Esophagus muscularis mucosa (tissue), 4 donors: ENCODE results near the gene ERC2. TPM values are rescaled to one million over a fixed set of nuclear protein-coding genes. Genes with fewer than 3 reads are reported as not detected.

Experiments used
- DNase-seq: peaks from one replicate; pipeline ENCODE4 v3.0.0-alpha.2; 2017; ENCODE audit errors: extremely low spot score
- H3K27ac ChIP-seq, 4 donors: fragments of 200-600 bp; sonication (generic); replicated peaks in 1 of 4; 1 replicate in 3 of 4; 2 replicates in 1 of 4; pipeline ENCODE4 v1.5.1; 2016 to 2019; ENCODE audit warnings: mild to moderate bottlenecking in 1 of 4
- H3K27me3 ChIP-seq, 4 donors: fragments of 200-600 bp; sonication (generic); one replicate each; pipeline versions ENCODE4 v1.5.1 to v1.6.0; 2016 to 2019
- H3K36me3 ChIP-seq, 4 donors: fragments of 200-600 bp; sonication (generic); one replicate each; pipeline ENCODE4 v1.5.1; 2016 to 2019
- H3K4me1 ChIP-seq, 4 donors: fragments of 200-600 bp; sonication (generic); one replicate each; pipeline ENCODE4 v1.5.1; 2016 to 2019
- H3K4me3 ChIP-seq, 4 donors: fragments of 200-600 bp; sonication (generic); 1 replicate in 2 of 4; 2 replicates in 2 of 4; pipeline ENCODE4 v1.5.1; 2016 to 2019; ENCODE audit warnings: mild to moderate bottlenecking in 4 of 4, moderate library complexity in 1 of 4
- H3K9me3 ChIP-seq, 4 donors: fragments of 200-600 bp; sonication (generic); 1 replicate in 3 of 4; 2 replicates in 1 of 4; pipeline ENCODE4 v1.5.1; 2016 to 2019
- EP300 ChIP-seq: sonication (generic); formaldehyde crosslinking; IDR thresholded peaks from one replicate; pipeline ENCODE4 v1.6.1; 2017; ENCODE audit warnings: antibody characterized with exemption
- POLR2A ChIP-seq: fragments of 450-650 bp; IDR thresholded peaks from one replicate; pipeline ENCODE4 v1.6.1; 2017; ENCODE audit warnings: antibody characterized with exemption, moderate library complexity, mild to moderate bottlenecking, low read depth
- POLR2AphosphoS5 ChIP-seq, 2 donors: sonication (generic); formaldehyde crosslinking; IDR thresholded peaks; one replicate each; pipeline ENCODE4 v1.6.1; 2017; ENCODE audit warnings: antibody characterized with exemption in 2 of 2
- WGBS: methylation state at CpG from one replicate; pipeline ENCODE4 v1.1.5; 2018; 5-methylcytosine and 5-hydroxymethylcytosine counted together
- intact Hi-C: fragments of 100-400 bp; cut with DNase I; formaldehyde crosslinking; loops from one replicate; pipeline ENCODE4 v1.15.1; 2023
- total RNA-seq, 4 donors: library from RNA; depleted of rRNA; stranded (reverse); fragments of >200 nt; gene quantifications; one replicate each; pipeline versions ENCODE4 v1.1.0 to v1.2.1, GENCODE V29; 2016
- TF ChIP-seq, protein P1 (sequence below), 3 experiments: fragments of 200-600 bp in 2 of 3; fragments of 450-650 bp in 1 of 3; sonication (generic) in 2 of 3; IDR thresholded peaks; one replicate each; pipeline ENCODE4 v1.5.1; 2017 to 2019; ENCODE audit warnings: antibody characterized with exemption in 3 of 3, mild to moderate bottlenecking in 2 of 3, moderate library complexity in 1 of 3

The ERC2 gene
- total RNA-seq, 4 donors from 2014 or later, result 0.42 to 2.0 (median 1.5) TPM

DNA sequence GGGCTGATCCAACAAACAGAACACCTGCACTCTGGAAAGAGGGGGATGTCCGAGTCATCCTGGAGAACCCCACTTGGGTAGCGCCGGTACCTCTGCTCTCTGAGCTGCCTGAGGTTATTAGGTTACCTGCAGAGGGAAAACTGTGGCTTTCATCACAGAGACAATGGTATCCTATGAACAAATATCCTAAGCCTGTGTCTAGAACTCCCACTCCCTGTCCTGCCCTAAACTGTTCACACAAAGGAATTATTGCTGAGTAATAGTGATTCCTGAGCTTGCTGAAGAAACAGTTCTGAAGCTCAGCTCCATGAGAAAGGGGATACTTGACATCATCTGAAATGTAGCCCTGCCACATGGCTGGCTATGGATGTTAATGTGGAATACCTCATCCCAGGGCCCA lies 949.2 kb downstream of the ERC2 start:
- no peak overlapping the region for H3K27ac ChIP-seq
- peaks cover 0 to 11% (median 4%) of the 10 kb centered on the region in 4 donors for H3K4me1 ChIP-seq
- no peak overlapping the region for H3K4me3 ChIP-seq
- 86% methylated on average over 3 of the region's 3 CpGs for WGBS
- no peaks in the 10 kb centered on the region for H3K27me3 ChIP-seq
- H3K9me3 ChIP-seq, result no peaks in the 10 kb centered on the region
- DNase-seq, result no peak
- TF ChIP-seq POLR2AphosphoS5 (IDR thresholded peaks at IDR 0.05) (no peak), POLR2A (no peak), EP300 (no peak)
- TF ChIP-seq, protein P1, sequence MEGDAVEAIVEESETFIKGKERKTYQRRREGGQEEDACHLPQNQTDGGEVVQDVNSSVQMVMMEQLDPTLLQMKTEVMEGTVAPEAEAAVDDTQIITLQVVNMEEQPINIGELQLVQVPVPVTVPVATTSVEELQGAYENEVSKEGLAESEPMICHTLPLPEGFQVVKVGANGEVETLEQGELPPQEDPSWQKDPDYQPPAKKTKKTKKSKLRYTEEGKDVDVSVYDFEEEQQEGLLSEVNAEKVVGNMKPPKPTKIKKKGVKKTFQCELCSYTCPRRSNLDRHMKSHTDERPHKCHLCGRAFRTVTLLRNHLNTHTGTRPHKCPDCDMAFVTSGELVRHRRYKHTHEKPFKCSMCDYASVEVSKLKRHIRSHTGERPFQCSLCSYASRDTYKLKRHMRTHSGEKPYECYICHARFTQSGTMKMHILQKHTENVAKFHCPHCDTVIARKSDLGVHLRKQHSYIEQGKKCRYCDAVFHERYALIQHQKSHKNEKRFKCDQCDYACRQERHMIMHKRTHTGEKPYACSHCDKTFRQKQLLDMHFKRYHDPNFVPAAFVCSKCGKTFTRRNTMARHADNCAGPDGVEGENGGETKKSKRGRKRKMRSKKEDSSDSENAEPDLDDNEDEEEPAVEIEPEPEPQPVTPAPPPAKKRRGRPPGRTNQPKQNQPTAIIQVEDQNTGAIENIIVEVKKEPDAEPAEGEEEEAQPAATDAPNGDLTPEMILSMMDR (IDR thresholded peaks at IDR 0.05), result no peak
- H3K36me3 ChIP-seq, result no peaks in the 10 kb centered on the region
- intact Hi-C loops, result no loop called here

DNA sequence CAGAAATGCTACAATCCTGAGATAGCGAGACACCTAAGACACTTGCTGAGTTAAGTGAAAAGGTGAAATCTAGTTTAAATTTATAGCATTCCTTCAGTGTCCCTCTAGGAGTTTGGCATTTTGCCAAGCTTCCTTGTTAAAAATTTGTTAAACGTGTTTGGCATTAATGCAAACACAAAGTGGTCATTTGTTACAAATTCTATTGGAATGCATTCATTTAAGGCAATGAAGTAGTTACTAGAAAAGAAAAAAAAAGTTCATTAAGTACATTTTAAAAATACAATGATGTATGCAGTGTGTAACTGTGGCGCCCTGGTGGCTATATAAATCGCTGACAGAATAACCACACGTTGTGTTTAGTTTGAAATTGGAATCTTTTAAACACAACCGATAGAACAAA lies 949.8 kb downstream of the ERC2 start:
- H3K36me3 ChIP-seq, result no peaks in the 10 kb centered on the region
- H3K27ac ChIP-seq, result no peak overlapping the region
- no peak overlapping the region for H3K4me3 ChIP-seq
- DNase-seq, result no peak
- TF ChIP-seq, protein P1 (IDR thresholded peaks at IDR 0.05), result no peak
- TF ChIP-seq POLR2A (no peak), POLR2AphosphoS5 (IDR thresholded peaks at IDR 0.05) (no peak), EP300 (no peak)
- H3K9me3 ChIP-seq, result no peaks in the 10 kb centered on the region
- H3K4me1 ChIP-seq, result peaks cover 0 to 9% (median 3%) of the 10 kb centered on the region in 4 donors
- WGBS, result 61% methylated on average over 6 of the region's 6 CpGs
- H3K27me3 ChIP-seq, result no peaks in the 10 kb centered on the region
- intact Hi-C loops, result no loop called here

DNA sequence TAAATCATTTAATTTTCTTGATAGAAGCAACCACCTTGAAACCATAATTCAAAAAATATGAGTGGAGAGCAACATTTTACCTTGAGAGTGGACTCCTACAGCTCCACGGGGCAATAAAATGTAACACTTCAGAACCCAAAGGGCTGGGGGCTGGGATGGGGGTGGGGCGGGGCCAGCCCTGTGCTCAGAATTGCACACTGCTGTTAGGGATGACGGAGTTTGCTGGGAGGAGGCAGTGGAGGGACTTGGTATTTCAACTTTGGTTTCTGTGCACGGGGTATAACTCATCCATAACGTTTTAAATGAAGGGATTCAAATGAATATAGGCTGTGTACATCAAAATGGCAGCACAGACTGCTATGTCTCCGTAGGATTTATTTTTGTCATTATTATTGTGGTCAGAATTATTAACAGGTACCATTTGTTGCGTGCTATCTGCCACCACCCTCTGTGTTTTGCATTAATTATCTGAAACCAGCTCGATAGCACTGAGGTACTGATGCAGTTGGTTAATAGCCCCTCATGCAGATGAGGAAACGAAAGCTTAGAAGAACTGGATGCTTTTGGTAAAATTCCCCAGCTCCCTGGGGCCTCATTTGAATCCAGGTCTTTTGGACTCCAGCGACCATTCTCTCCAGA lies 951.8 kb downstream of the ERC2 start:
- H3K4me1 ChIP-seq, result peaks cover 0 to 16% (median 15%) of the 10 kb centered on the region in 4 donors
- no peaks in the 10 kb centered on the region for H3K27me3 ChIP-seq
- no peak for DNase-seq
- H3K27ac ChIP-seq, result no peak overlapping the region
- H3K36me3 ChIP-seq, result no peaks in the 10 kb centered on the region
- H3K9me3 ChIP-seq, result no peaks in the 10 kb centered on the region
- H3K4me3 ChIP-seq, result no peak overlapping the region
- TF ChIP-seq EP300, result no peak
- TF ChIP-seq POLR2AphosphoS5 (IDR thresholded peaks at IDR 0.05), result no peak
- TF ChIP-seq, protein P1 (IDR thresholded peaks at IDR 0.05), result no peak
- no peak for TF ChIP-seq POLR2A
- intact Hi-C loops, result no loop called here
- WGBS, result 86% methylated on average over 10 of the region's 10 CpGs

DNA sequence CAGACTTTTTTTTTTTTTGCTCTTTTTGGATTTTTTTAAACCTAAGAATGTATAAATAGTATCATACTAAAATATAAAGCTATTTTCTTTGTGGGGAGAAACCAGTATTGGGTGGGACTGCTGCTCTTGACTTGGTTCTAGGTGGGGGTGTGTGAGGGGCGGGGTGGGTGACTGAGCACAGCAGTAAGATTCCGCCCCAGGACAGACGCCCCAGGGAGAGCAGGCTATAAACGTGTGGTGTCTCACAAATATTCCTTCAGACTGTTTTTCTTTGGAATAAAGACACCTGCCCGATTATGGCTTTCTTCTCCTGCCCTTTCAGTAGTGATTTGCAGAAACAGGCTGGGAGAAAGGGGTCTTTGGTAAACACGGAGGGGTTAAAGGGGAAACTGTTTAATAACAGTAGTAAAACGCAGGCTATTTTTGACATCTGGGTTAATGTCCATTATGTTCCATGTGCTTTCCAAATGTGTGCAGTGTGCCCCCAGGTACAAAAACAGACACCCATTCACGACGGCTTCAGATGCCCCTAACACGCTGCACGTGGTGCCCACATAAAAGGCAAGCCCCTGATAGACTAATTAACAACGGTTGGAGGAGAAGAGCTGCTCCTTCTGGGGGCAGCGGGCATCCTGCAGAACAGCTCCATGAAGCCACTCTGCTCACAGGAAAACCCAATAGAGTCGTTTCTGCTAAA lies 952.6 kb downstream of the ERC2 start:
- peaks cover 0 to 15% (median 14%) of the 10 kb centered on the region in 4 donors for H3K4me1 ChIP-seq
- H3K9me3 ChIP-seq, result no peaks in the 10 kb centered on the region
- no peak overlapping the region for H3K4me3 ChIP-seq
- DNase-seq, result no peak
- TF ChIP-seq POLR2AphosphoS5 (IDR thresholded peaks at IDR 0.05) (no peak), EP300 (no peak), POLR2A (no peak)
- TF ChIP-seq, protein P1 (IDR thresholded peaks at IDR 0.05), result no peak
- no peaks in the 10 kb centered on the region for H3K36me3 ChIP-seq
- WGBS, result 76% methylated on average over 14 of the region's 14 CpGs
- H3K27ac ChIP-seq, result no peak overlapping the region
- H3K27me3 ChIP-seq, result no peaks in the 10 kb centered on the region
- intact Hi-C loops, result no loop called here
